ENCODE data around the gene LRCH1.

The LRCH1 gene

DNA sequence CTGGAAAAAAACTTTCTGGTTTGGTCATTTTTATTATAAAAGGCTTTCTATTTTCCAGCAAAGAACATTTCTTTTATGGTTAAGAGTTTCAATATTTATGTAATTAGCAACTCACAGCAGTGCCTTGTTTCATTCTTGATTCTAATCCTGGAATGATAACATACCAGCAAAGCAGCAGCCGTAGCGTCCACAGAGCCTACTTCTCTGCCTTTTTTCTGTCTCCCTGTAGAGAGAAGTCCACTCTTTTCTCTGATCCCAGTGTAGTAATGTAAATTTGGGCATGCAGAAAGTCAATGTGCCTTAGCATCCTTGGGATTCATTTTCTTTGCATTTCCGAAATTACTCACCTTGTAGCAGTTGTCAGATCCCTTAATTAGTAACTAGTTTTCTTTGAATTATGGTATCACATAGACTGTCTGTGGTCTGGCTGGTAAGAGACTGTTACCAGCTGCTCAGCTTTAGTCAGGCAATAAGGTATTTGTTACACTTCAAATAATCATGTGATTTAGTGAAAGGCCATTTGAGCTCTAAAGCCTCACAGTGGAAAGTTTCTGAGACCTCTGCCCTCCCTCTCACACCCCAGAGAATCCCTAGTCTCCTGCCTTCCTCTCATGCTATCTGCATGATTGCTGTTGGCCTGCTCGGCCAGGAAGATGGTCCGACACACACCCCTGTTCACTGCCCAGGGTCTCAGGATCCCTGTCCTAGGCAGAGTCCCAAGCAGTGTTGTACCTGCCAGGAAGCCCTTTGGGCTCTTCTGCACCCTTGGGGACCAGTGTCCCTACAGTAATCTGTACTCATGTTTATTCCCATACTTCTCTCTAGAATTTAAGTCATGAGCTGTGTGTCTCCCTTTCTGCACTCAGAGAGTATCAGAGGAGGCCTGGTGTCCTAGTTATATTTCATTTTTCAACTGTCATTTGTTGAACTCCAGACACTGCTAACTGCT lies 86.3 kb downstream of the LRCH1 start:
- no peak for DNase-seq (ENCODE audit: low spot score)

GRCh38 chr13:46640843-46641242 lies 87.9 kb downstream of the LRCH1 start:
- DNase-seq (ENCODE audit: low spot score), result no peak

DNA sequence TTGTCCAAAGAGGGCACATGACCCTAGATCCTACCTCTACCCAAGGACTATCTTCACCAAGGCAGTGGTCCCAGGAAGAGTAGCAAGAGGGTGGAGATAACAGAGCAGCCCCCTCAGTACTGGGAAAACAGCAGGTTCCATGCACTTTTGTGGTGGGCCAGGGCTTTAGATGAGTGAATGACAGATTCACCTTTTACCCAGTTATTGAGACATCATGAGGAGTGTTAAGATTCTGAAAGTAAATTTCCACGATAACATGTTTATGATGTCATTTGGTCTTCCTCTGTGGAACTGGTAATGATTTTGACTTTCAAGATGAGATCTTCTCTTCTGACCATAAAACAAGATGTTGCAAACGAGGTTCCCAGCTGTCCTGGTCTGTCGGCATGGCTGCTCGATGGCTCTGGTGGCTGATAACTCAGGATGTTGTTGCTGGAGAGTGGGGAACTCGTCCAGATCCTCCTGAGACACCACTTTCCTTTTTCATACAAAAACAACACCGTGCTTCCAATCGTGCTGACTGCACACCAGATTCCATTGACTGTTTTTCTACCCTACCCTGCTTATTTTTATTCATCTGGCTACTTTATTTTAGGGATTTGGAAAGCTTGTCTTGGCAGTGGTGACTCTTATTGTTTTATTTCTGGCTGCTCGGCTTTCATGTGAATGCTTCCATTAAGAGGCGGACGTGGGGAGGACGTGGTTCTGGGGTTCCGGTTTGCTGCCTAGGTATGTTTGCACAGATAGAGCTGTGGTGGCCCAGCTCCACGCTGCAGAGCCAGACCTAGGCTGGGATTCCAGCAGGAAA lies 88.5 kb downstream of the LRCH1 start:
- no peak for DNase-seq (ENCODE audit: low spot score)

- DNase-seq (ENCODE audit: low spot score), result no peak
Observed at GRCh38 chr13:46642254-46642653, 89.3 kb downstream of the LRCH1 start.

DNA sequence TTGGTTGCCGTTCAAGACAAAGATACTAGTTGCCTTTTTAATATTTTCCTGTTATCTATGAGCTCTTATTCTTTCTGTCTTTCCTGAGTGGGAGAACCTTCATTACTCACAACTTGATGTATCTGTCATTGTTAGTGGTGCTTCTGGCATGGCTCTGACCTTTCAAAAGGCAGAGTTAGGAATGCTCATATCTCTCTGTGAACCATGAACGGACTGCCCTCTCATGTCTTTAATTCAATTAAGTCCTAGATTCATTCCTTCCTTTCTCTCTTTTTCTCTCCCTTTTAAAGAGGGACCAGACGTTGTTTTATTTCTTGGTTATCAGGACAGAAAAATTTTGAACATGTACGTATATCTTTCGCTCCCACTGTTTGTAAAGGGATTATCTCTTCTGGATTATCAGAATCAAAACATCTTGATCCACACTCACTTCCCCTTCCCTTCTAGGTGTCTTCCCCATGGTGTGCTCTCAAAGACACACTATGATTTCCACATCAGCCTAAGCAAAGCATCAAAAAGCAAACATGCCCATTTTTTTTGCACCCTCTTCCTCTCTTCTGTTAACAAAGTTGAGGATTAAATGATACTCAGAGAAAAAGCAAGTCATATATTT lies 90.3 kb downstream of the LRCH1 start:
- DNase-seq (ENCODE audit: low spot score), result no peak

GRCh38 chr13:46644816-46645215 lies 91.8 kb downstream of the LRCH1 start:
- no peak for DNase-seq (ENCODE audit: low spot score)

GRCh38 chr13:46647512-46648065 lies 94.6 kb downstream of the LRCH1 start:
- no peak for DNase-seq (ENCODE audit: low spot score)

GRCh38 chr13:46648166-46648607 lies 95.2 kb downstream of the LRCH1 start:
- no peak for DNase-seq (ENCODE audit: low spot score)

- no peak for DNase-seq (ENCODE audit: low spot score)
Observed at GRCh38 chr13:46649816-46650215, 96.8 kb downstream of the LRCH1 start.

GRCh38 chr13:46654951-46655350 lies 102.0 kb downstream of the LRCH1 start:
- DNase-seq (ENCODE audit: low spot score), result no peak

DNA sequence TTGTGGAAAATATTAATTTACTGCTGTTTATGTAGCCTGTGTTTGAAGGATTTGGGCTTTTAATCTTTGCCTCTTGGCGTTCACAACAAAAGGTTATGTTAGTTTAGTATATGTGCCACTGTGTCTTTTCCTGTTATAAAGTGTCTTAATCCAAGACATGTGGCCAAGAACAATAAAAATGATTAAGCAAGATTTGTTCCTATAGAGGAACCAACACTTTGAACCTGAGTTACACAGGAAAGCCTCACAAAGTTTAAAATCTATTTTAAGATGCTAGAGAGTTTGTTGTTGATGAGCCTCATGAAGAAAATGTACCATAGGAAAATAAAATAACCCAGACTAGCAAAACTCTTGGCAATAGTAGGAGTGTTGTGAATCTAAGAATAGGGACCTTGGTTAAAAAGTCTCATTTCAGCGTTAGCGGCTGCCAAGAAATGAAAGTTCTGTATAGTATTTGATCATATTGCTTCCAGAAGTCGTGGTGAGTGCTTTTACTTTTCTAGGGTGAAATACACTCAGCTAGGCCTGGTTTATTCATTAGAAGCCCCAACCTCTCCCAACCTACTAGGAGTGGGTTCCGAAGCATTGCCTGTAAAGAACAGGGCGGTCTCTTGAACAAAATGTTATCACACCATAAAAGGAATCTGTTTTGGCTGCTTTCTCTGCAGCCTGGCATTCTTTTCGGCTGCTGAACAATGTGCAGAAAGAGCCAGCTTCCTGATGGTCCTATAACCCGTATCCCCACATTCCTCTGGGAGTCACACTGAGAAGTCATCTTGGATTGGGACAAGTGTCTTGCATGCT lies 102.6 kb downstream of the LRCH1 start:
- no peak for DNase-seq (ENCODE audit: low spot score)

GRCh38 chr13:46656786-46657185 lies 103.8 kb downstream of the LRCH1 start:
- DNase-seq (ENCODE audit: low spot score), result no peak

DNA sequence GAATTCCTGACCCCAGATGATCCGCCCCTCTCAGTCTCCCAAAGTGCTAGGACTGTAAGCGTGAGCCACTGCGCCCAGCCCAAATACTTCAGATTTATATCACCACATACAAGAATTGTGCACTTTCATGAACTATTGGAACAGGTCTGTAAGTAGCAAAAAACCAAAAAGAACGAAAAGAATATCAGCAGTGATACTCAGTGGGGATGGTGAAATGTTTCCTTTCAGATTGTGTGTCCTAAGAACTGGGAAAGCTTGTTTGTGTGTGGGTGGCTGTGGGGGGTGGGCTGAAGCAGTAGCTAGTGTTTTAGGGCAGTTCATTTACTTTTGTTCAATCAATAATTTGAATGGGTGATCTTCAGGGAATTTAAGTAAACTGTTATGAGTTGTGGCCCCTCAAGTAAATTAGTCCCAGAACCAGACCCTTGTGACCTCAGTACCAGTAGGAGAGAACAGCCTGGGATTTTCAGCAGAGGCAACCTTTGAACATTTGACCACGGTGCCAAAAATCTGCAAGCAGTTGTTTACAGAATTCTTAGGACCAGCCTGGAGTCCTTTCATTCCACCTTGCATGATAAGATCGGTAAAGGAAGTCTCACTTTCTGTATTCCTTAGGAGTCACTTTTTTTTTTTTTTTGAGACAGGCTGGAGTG lies 106.6 kb downstream of the LRCH1 start:
- no peak for DNase-seq (ENCODE audit: low spot score)

GRCh38 chr13:46660416-46660815 lies 107.4 kb downstream of the LRCH1 start:
- no peak for DNase-seq (ENCODE audit: low spot score)

- DNase-seq (ENCODE audit: low spot score), result no peak
Observed at GRCh38 chr13:46660857-46661256, 107.9 kb downstream of the LRCH1 start.

- DNase-seq (ENCODE audit: low spot score), result no peak
Observed at GRCh38 chr13:46662690-46663089, 109.7 kb downstream of the LRCH1 start.

GRCh38 chr13:46663206-46664037 lies 110.5 kb downstream of the LRCH1 start:
- DNase-seq (ENCODE audit: low spot score), result no peak

DNA sequence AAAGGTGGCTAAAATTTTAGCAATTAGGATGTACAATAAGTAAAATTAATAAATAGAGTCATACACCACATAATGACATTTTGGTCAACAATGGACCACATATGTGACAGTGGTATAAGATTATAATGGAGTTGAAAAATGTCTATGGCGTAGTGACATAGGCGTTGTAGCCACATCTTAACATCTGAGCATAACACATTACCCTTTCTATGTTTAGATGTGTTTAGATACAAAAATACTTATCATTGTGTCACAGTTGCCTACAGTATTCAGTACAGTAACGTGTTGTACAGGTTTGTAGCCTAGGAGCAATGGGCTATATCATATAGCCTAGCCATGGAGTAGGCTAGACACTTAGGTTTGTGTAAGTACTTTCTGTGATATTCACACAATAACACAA lies 111.2 kb downstream of the LRCH1 start:
- DNase-seq (ENCODE audit: low spot score), result no peak

DNA sequence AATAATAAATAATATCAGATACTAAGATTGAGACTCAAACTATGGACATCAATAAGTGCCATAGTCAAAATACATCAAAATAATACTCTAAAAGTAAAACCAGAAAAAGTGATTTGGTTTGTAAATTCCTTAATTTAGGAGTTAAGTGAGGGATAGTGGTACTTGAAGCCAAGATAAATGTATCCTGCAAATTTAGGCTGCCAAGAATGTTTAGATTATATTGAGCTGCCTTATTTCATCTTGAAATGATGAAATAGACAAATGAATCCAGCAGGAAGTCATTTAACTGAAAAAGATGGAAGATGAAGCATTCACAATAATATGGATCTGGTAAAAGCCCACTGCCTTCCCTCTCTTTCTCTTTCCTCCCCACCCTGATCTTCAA lies 112.3 kb downstream of the LRCH1 start:
- DNase-seq (ENCODE audit: low spot score), result no peak
